Measurements from ENCODE around the gene TAS2R30.

- TF ChIP-seq CTCF (IDR thresholded peaks at IDR 0.05) (no peak), POLR2AphosphoS5 (IDR thresholded peaks at IDR 0.05; ENCODE audit: insufficient read depth in 1 of 2, low read depth in 1 of 2) (peak; percentile 58 to 89)
Measured at GRCh38 chr12:11171145-11171968, 36.9 kb upstream of the TAS2R30 start, which contains the start of gene SMIM10L1.
